C4-2B (cell line): ENCODE results near the gene BCAR3.

Experiments
- H3K27ac ChIP-seq: fragments of 450-650 bp; 2 replicates; pipeline ENCODE4 v1.5.1; 2017
- CTCF ChIP-seq: fragments of 450-650 bp; conservative IDR thresholded peaks from 2 replicates; pipeline ENCODE4 v1.5.1; 2017; ENCODE audit warnings: mild to moderate bottlenecking
- ZFX ChIP-seq: fragments of 450-650 bp; IDR thresholded peaks from 2 replicates; pipeline ENCODE4 v1.6.1; 2017

BCAR3 gene

GRCh38 chr1:93541045-93541444 lies 140.6 kb downstream of the BCAR3 start:
- no peak overlapping the region for H3K27ac ChIP-seq
- no peak for TF ChIP-seq CTCF
- no peak for TF ChIP-seq ZFX

GRCh38 chr1:93537924-93538323 lies 143.7 kb downstream of the BCAR3 start:
- H3K27ac ChIP-seq, result no peak overlapping the region

GRCh38 chr1:93537396-93537795 lies 144.2 kb downstream of the BCAR3 start:
- TF ChIP-seq ZFX (no peak), CTCF (no peak)
- H3K27ac ChIP-seq, result no peak overlapping the region

More at GRCh38 chr1:93537924-93538323, 143.7 kb downstream of the BCAR3 start:
- TF ChIP-seq CTCF (no peak), ZFX (no peak)

GRCh38 chr1:93533677-93534076 lies 148.0 kb downstream of the BCAR3 start:
- no peak overlapping the region for H3K27ac ChIP-seq
- no peak for TF ChIP-seq ZFX
- TF ChIP-seq CTCF, result no peak

- no peak overlapping the region for H3K27ac ChIP-seq
- TF ChIP-seq CTCF (no peak), ZFX (no peak)
These were observed 148.8 kb downstream of the BCAR3 start for GRCh38 chr1:93532780-93533378.

- TF ChIP-seq CTCF (no peak), ZFX (no peak)
These were observed 150.4 kb downstream of the BCAR3 start for GRCh38 chr1:93531193-93531592.

GRCh38 chr1:93528412-93528811 lies 153.2 kb downstream of the BCAR3 start:
- TF ChIP-seq ZFX (no peak), CTCF (no peak)
- no peak overlapping the region for H3K27ac ChIP-seq

More at GRCh38 chr1:93531193-93531592, 150.4 kb downstream of the BCAR3 start:
- no peak overlapping the region for H3K27ac ChIP-seq
